ENCODE measurements around the gene WAC.
"Not testable (repeated sequence)": the region's sequence is repeated elsewhere in the genome, so short reads cannot be mapped to it uniquely, and the experiment has no call there.

The WAC gene

GRCh38 chr10:28508304-28508925 lies 24.5 kb upstream of the WAC start:
- Histone ChIP-seq H3K4me1 (ENCODE audit: insufficient read depth, low read length) (no peaks in the 10 kb centered on the region), H3K36me3 (ENCODE audit: insufficient read depth, low read length) (no peaks in the 10 kb centered on the region), H3K9me3 (ENCODE audit: control insufficient read depth, insufficient read depth, low read length) (no peaks in the 10 kb centered on the region), H3K9ac (ENCODE audit: low read depth, low read length) (no peak overlapping the region)

GRCh38 chr10:28509286-28509685 lies 23.6 kb upstream of the WAC start:
- Histone ChIP-seq H3K4me1 (ENCODE audit: insufficient read depth, low read length) (no peaks in the 10 kb centered on the region), H3K9me3 (ENCODE audit: control insufficient read depth, insufficient read depth, low read length) (no peaks in the 10 kb centered on the region), H3K36me3 (ENCODE audit: insufficient read depth, low read length) (no peaks in the 10 kb centered on the region), H3K9ac (ENCODE audit: low read depth, low read length) (no peak overlapping the region)

GRCh38 chr10:28514648-28515047 lies 18.3 kb upstream of the WAC start:
- Histone ChIP-seq H3K9me3 (ENCODE audit: control insufficient read depth, insufficient read depth, low read length) (no peaks in the 10 kb centered on the region), H3K9ac (ENCODE audit: low read depth, low read length) (no peak overlapping the region)

GRCh38 chr10:28520346-28520745 lies 12.6 kb upstream of the WAC start:
- H3K9me3 ChIP-seq (ENCODE audit: control insufficient read depth, insufficient read depth, low read length), result no peaks in the 10 kb centered on the region
- no peaks in the 10 kb centered on the region for H3K4me1 ChIP-seq (ENCODE audit: insufficient read depth, low read length)
- H3K9ac ChIP-seq (ENCODE audit: low read depth, low read length), result no peak overlapping the region
- H3K36me3 ChIP-seq (ENCODE audit: insufficient read depth, low read length), result peaks cover 7% of the 10 kb centered on the region; the same call in 1 of the 2 replicates

More at GRCh38 chr10:28514648-28515047, 18.3 kb upstream of the WAC start:
- H3K36me3 ChIP-seq (ENCODE audit: insufficient read depth, low read length), result no peaks in the 10 kb centered on the region
- H3K4me1 ChIP-seq (ENCODE audit: insufficient read depth, low read length), result peaks cover 6% of the 10 kb centered on the region; the same call in 1 of the 2 replicates

GRCh38 chr10:28520828-28521227 lies 12.1 kb upstream of the WAC start:
- not testable (repeated sequence) for H3K4me1 ChIP-seq (ENCODE audit: insufficient read depth, low read length); H3K9me3 ChIP-seq (ENCODE audit: control insufficient read depth, insufficient read depth, low read length)

GRCh38 chr10:28521961-28522360 lies 11.0 kb upstream of the WAC start:
- not testable (repeated sequence) for H3K36me3 ChIP-seq (ENCODE audit: insufficient read depth, low read length); H3K9me3 ChIP-seq (ENCODE audit: control insufficient read depth, insufficient read depth, low read length); H3K9ac ChIP-seq (ENCODE audit: low read depth, low read length); H3K4me1 ChIP-seq (ENCODE audit: insufficient read depth, low read length)

More at GRCh38 chr10:28520828-28521227, 12.1 kb upstream of the WAC start:
- not testable (repeated sequence) for H3K9ac ChIP-seq (ENCODE audit: low read depth, low read length); H3K36me3 ChIP-seq (ENCODE audit: insufficient read depth, low read length)

GRCh38 chr10:28523725-28524252 lies 9.1 kb upstream of the WAC start:
- Histone ChIP-seq H3K36me3 (ENCODE audit: insufficient read depth, low read length) (peaks cover 7% of the 10 kb centered on the region; the same call in 1 of the 2 replicates), H3K9ac (ENCODE audit: low read depth, low read length) (no peak overlapping the region), H3K9me3 (ENCODE audit: control insufficient read depth, insufficient read depth, low read length) (no peaks in the 10 kb centered on the region), H3K4me1 (ENCODE audit: insufficient read depth, low read length) (no peaks in the 10 kb centered on the region)

GRCh38 chr10:28530751-28531150 lies 2.2 kb upstream of the WAC start:
- Histone ChIP-seq H3K36me3 (ENCODE audit: insufficient read depth, low read length) (peaks cover 4% of the 10 kb centered on the region; the same call in 1 of the 2 replicates), H3K9me3 (ENCODE audit: control insufficient read depth, insufficient read depth, low read length) (no peaks in the 10 kb centered on the region), H3K9ac (ENCODE audit: low read depth, low read length) (no peak overlapping the region), H3K4me1 (ENCODE audit: insufficient read depth, low read length) (no peaks in the 10 kb centered on the region)

GRCh38 chr10:28533186-28533564 lies 257 bp downstream of the WAC start:
- Histone ChIP-seq H3K9me3 (ENCODE audit: control insufficient read depth, insufficient read depth, low read length) (no peaks in the 10 kb centered on the region), H3K36me3 (ENCODE audit: insufficient read depth, low read length) (peaks cover 13% of the 10 kb centered on the region; the same call in 1 of the 2 replicates), H3K4me1 (ENCODE audit: insufficient read depth, low read length) (no peaks in the 10 kb centered on the region), H3K9ac (ENCODE audit: low read depth, low read length) (peak overlapping the region; percentile 93)

GRCh38 chr10:28533571-28534304 lies 820 bp downstream of the WAC start:
- peak overlapping the region; percentile 79 for H3K9ac ChIP-seq (ENCODE audit: low read depth, low read length)
- no peaks in the 10 kb centered on the region for H3K9me3 ChIP-seq (ENCODE audit: control insufficient read depth, insufficient read depth, low read length)
- peaks cover 17% of the 10 kb centered on the region for H3K36me3 ChIP-seq (ENCODE audit: insufficient read depth, low read length)
- no peaks in the 10 kb centered on the region for H3K4me1 ChIP-seq (ENCODE audit: insufficient read depth, low read length)

GRCh38 chr10:28535846-28536245 lies 2.9 kb downstream of the WAC start:
- Histone ChIP-seq H3K36me3 (ENCODE audit: insufficient read depth, low read length) (peaks cover 27% of the 10 kb centered on the region), H3K4me1 (ENCODE audit: insufficient read depth, low read length) (no peaks in the 10 kb centered on the region), H3K9ac (ENCODE audit: low read depth, low read length) (no peak overlapping the region), H3K9me3 (ENCODE audit: control insufficient read depth, insufficient read depth, low read length) (no peaks in the 10 kb centered on the region)

- H3K4me1 ChIP-seq (ENCODE audit: insufficient read depth, low read length), result no peaks in the 10 kb centered on the region
- H3K9me3 ChIP-seq (ENCODE audit: control insufficient read depth, insufficient read depth, low read length), result no peaks in the 10 kb centered on the region
- H3K9ac ChIP-seq (ENCODE audit: low read depth, low read length), result no peak overlapping the region
- peaks cover 36% of the 10 kb centered on the region for H3K36me3 ChIP-seq (ENCODE audit: insufficient read depth, low read length)
Observed at GRCh38 chr10:28538595-28538994, 5.7 kb downstream of the WAC start.

- Histone ChIP-seq H3K9ac (ENCODE audit: low read depth, low read length) (no peak overlapping the region), H3K9me3 (ENCODE audit: control insufficient read depth, insufficient read depth, low read length) (no peaks in the 10 kb centered on the region), H3K36me3 (ENCODE audit: insufficient read depth, low read length) (peaks cover 42% of the 10 kb centered on the region), H3K4me1 (ENCODE audit: insufficient read depth, low read length) (no peaks in the 10 kb centered on the region)
Observed at GRCh38 chr10:28540145-28540544, 7.2 kb downstream of the WAC start.

- no peaks in the 10 kb centered on the region for H3K9me3 ChIP-seq (ENCODE audit: control insufficient read depth, insufficient read depth, low read length)
- H3K4me1 ChIP-seq (ENCODE audit: insufficient read depth, low read length), result no peaks in the 10 kb centered on the region
- peaks cover 34% of the 10 kb centered on the region for H3K36me3 ChIP-seq (ENCODE audit: insufficient read depth, low read length)
- no peak overlapping the region for H3K9ac ChIP-seq (ENCODE audit: low read depth, low read length)
Observed at GRCh38 chr10:28541717-28542365, 8.9 kb downstream of the WAC start.

All from ES-I3 (cell line).